ENCODE data around the gene SCUBE2.
A peak's percentile ranks its signal among the peaks of the same experiment; 100 is the strongest.
"Not testable (repeated sequence)": the region's sequence is repeated elsewhere in the genome, so short reads cannot be mapped to it uniquely, and the experiment has no call there.

The SCUBE2 gene

DNA sequence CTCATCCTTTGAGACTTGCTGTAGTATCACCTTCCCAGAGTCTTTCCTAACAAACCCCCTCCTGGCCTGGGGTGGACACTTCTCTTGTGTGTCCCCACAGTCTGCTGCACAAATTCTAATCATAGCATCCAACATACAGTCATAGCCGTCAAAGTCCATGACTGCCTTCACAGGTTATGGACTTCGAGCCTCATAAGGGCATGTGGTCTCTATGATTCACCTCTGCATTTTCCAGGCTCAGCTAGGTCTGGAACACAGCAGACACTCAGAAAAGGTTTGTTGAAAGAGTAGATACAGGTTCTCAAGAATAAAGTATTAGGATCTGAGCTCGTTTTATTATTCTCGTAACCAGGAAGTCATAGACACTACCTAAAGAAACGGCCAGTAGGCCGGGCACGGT is 13.2 kb upstream of the SCUBE2 start:
- ATAC-seq: no peak
- no peak for DNase-seq

DNA sequence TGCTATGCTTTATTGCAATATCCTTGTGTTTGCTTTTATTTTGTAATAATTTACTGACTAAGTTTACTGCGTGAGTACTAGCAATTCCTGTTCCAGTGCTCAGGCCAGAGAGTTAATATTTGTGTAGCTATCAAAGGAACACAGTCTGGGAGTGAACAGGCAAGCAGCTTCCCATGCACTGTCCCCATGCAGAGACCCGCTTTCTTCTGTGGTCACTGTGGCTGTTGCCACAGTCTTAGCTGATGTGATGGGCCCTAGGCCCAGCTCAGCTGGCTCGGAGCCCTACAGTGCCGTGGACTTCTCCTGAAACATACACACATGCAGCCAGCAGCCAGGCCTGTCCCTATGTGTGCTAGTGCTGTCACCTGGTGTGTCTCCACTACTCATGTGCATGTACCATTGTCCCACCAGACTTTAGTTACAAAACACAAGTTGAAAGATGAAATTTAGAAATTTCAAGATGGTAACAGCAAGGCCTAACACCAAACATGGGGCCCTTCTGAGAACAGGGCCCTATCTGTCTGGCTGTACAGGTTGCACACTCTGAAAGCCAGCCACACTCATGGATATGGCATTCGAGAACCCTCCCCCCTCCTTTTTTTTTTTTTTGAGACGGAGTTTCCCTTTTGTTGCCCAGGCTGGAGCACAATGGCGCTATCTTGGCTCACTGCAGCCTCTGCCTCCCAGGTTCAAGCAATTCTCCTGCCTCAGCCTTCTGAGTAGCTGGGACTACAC is 12.3 kb upstream of the SCUBE2 start:
- no peak for DNase-seq
- ATAC-seq: no peak

DNA sequence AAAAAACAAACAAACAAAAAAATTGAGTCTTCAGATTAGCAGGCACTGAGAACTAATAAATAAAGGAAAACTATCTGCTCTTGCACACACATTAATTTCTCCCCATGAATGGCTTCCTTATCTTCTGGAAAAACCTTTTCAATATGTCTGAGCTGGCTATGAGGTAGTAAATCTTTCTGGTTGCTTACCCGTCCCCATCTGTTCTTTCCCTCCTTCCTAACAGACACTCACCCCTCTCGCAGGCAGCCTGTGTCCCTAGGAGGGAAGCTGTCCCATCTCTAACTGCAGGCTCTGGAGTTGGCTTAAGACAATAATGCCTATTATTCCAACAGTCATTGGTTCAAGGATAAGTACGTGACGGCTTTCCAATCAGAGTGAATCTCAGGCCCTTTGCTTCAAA is 8.2 kb upstream of the SCUBE2 start:
- DNase-seq (no peak), ATAC-seq (no peak)

DNA sequence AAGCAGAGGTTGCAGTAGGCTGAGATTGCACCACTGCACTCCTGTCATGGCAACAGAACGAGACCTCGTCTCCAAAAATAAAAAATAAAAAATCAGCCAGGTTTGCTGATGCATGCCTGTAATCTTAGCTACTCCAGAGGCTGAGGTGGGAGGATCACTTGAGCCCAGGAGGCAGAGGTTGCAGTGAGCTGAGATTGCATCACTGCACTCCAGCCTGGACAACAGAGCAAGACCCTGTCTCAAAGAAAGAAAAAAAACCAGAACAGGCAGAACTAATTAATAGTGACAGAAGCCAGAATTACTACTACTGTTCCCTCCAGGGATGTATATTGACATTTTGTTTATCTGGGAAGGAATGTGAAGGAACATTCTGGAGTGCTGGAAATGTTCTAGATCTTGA is 7.1 kb upstream of the SCUBE2 start:
- not testable (repeated sequence) for ATAC-seq

DNA sequence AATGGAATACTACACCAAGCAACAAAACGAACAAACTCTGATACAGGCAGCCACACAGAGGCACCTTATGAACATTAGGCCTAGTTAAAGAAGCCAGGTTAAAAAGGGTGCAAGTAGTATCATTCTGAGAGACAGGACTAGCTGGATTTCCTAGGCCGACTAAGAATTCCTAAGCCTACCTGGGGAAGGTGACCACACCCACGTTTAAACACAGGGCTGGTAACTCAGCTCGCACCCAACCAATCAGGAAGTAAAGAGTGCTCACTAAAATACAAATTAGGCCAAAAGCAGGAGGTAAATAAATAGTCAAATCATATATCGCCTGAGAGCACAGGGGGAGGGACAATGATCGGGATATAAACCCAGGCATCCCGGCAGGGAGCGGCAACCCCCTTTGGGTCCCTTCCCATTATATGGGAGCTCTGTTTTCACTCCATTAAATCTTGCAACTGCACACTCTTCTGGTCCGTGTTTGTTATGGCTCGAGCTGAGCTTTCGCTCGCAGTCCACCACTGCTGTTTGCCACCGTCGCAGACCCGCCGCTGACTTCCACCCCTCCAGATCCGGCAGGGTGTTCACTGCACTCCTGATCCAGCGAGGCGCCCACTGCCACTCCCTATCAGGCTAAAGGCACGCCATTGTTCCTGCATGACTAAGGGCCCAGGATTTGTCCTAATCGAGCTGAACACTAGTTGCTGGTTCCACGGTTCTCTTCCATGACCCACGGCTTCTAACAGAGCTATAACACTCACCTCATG is 6.0 kb upstream of the SCUBE2 start:
- not testable (repeated sequence) for ATAC-seq, DNase-seq

More for the DNA sequence above, 7.1 kb upstream of the SCUBE2 start:
- DNase-seq: not testable (repeated sequence)

DNA sequence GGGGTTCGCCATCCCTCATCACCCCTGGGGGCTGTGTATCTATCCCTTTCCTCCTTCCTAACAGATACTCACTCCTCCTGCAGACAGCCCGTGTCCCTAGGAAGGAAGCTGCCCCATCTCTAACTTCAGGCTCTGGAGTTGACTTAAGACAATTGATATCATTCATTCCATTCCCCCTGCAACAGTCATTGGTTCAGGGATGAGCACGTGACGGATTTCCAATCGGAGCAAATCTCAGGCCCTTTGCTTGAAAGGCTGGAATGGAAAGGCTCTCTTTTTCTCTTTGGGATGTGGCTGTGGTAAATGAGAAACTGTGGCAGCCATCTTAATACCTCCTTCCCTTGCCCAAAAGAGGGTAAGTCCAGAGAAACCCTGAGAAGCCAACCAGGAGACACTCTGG is 5.0 kb upstream of the SCUBE2 start:
- ATAC-seq (no peak), DNase-seq (no peak)

DNA sequence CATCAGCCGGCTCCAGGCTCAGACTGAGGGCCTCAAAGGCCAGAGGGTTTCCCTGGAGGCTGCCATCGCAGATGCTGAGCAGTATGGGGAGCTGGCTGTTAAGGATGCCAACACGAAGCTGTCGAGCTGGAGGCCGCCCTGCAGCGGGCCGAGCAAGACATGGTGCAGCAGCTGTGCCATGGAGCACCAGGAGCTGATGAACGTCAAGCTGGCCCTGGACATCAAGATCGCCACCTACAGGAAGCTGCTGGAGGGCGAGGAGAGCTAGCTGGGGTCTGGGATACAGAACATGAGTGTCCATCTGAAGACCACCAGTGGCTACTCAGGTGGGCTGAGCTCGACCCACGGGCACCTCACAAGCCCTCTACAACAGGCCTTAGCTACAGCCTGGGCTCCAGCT is 4.0 kb upstream of the SCUBE2 start:
- no peak for ATAC-seq
- peak; percentile 27 for DNase-seq

DNA sequence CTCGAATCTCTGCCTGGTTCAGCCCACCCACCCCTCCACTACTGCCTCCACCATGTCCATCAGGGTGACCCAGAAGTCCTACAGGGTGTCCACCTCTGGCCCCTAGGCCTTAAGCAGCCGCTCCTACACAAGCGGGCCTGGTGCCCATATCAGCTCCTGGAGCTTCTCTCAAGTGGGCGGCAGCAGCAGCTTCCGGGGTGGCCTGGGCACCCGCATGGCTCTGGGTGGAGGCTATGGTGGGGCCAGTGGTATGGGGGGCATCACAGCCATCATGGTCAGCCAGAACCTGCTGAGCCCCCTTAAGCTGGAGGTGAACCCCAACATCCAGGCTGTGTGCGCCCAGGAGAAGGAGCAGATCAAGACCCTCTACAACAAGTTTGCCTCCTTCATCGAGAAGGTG is 3.0 kb upstream of the SCUBE2 start:
- DNase-seq (no peak), ATAC-seq (no peak)

DNA sequence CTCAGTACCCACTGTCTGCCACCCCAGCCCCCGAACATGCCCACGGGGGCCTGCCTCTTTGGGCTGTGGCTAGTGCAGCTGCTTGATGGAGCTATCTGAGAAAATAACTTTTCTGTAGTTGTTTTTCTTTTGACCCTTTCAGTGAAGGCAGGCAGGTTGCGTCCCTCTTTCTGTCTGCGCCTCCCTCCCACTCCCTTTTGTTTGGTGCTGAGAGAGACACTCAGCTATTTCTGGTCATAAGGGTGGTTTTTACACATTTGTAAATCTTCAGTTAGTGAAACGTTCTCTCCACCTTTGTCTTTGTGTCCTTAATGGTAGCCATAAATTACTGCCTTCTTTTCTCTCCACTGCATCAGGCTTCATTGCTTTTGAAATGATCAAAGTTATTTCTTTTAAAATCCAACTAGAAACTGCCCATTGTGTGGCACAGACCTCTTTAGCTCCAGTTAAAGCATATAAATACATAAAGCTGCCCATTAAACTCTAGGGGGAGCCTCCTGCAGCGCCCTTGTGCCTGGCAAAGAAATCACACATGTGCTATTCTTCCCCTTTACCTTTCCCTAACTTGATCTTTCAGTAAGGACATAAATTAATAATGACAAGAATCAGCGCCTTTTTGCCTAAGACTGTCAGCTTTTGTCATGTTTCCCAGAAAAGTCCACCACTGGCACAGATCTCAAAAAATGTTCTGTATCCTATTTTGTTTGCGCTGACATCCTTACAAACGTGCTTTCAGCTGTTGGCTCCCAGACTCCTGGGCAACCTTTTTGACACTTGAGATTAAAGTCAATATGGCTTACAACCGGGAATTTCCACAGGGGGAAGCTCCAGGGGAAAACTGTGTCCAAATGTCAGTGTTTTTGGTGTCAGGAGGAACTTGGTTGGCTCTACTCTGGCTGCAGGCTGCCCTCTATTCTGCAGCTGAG is 1.7 kb upstream of the SCUBE2 start:
- ATAC-seq (no peak), DNase-seq (no peak)

DNA sequence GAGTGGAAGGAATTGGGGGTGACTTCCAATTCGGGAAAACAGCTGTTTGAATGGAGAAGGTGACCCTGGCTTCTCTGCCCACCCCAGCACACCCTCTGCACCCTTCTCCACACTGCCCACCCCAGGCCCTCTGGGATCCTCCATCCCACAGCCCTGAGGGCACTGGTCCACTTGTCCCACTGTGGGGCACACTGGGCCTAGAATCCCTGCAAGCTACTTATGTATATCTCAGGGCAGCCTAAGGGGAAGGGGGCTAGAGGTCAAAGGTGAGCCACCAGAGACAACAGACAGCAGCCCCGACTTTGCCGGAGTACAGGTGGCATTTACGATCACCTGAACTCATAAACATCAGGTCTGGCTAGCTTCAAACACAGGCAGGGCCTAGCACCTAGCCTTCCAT is 673 bp upstream of the SCUBE2 start:
- no peak for DNase-seq

DNA sequence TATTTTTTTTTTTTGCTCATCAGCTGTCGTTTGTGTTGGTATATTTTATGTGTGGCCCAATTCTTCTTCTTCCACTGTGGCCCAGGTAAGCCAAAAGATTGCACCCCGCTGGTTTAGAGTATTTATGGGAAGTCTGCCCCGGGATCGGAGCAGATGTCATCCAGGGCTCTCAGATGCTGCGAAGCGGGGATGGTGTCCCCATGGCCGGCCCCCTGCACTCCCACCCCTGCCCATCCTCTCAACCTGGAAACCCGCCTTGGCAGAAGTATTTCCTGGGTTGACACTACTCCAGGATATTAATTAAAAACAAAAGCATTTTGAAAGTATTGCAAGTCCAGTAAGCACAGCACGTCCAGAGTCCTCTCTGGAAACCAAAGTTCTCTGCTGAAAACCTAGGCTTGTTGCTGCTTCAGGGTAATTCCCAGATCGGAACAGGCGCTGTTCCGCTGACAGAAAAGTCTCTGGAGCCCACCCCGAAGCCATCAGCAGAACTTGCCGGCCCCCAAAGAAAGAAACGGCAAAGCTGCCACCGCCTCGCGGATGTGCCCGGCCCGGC is 833 bp downstream of the SCUBE2 start:
- no peak for ATAC-seq
- no peak for DNase-seq

More for the DNA sequence above, 673 bp upstream of the SCUBE2 start:
- no peak for ATAC-seq

DNA sequence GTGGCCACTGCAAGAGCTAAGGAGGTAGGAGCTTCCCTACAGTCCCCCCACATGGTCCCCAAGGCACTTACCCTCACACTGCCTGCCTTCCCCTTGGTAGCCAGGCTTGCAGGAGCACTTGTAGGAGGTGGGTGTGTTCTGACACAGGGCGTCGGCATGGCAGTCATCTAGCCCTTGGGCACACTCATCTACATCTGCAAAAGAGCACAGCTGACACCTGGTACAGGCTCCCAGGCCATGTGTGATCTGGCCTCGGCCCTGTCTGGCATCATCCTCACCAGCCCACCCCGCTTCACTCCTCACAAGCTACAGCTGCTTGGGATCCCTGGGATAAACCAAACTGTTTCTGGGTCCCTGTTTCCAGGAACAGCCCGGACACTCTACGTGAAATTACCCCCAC is 1.8 kb downstream of the SCUBE2 start:
- no peak for DNase-seq
- no peak for ATAC-seq

DNA sequence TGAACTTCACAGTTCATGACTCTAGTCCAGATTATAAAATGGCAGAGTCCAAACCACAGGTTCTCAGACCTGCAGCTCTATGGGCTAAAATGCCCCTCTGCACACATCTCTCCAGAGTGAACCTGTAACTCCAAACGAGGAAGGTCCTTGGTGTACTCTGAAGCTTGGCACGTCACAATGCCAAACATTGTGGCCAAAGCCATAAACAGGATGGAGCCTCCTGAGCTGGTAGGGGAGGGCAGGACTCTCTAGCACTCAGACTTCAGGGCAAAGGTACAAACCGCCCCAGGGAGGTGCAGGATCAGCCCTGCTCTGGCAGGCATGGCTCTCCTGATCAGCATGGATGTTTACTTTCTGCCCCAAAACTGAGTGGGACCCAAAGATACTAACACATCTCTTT is 2.3 kb downstream of the SCUBE2 start:
- DNase-seq (no peak), ATAC-seq (no peak)

DNA sequence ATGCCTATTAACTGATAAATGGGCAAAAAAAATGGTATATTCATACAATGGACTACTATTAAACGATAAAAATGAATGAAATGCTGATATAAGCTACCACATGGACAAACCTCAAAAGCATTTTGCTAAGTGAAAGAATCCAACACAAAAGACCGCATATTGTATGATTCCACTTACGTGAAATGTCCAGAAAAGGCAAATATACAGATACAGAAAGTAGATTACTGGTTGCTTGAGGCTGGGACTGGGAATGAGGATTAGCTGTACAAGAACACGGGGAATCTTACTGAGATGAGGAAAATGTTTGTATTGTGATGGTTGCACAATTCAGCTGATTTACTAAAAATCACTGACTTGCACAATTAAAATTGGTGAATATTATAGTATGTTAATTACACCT is 8.8 kb downstream of the SCUBE2 start:
- no peak for ATAC-seq
- DNase-seq: no peak

DNA sequence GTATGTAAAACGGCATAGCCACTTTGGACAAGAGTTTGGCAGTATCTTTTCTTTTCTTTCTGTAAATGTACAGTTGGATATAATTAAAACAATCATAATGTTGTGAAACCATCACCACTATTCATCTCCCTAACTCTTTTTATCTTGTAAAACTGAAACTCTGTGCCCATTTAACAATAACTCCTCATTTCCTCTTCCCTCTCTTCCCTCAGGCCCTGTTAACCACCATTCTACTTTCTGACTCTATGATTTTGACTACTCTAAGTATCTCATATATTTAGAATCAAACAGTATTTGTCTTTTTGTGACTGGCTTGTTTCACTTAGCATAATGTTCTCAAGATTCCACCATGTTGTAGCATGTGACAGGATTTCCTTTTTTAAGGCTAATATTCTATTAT is 10.2 kb downstream of the SCUBE2 start:
- DNase-seq (no peak), ATAC-seq (no peak)

DNA sequence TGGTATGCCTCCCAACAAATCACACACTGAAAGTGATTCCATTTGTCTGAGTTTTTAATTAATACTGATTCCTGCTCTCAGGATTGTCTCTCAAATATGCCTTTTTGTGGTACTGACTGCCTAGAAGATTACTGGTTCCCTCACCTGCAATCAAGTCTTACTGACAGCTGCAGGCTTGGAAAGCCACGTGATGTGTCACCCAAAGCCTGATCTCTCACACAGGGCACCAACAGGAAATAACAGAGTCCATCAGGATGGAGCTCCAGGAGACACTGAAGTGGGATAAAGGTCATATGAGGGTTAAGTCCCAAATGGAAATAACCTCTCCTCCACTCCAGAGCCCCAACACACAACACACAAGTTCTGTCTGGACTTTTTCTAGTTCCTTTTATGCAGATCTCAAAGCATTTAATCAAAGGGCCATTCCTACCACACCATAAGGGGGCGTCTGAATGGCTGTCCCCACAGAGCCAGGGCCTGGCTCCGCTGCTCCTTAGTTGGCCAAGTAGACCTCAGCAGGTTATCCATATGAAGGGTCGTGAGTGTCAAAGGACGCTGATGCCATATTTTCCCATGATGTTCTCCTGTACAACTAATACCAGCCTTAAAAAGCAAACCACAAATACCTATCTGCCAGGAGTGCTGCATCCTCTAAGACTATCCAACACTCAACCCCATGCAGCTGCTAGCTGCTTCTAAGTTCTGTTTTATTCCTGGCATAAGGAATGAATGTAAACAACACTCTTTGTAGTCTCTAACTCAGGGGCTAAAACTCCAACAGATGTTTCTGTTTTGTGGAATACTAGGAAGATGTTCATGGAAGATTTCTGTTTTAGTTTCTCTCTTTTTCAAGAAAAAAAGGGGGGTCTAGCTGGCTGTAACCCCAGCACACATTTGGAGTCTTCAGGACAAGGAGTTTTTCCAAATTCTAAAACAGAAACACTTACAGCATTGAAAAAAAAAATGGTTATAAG is 13.0 kb downstream of the SCUBE2 start:
- no peak for DNase-seq
- ATAC-seq: no peak

DNA sequence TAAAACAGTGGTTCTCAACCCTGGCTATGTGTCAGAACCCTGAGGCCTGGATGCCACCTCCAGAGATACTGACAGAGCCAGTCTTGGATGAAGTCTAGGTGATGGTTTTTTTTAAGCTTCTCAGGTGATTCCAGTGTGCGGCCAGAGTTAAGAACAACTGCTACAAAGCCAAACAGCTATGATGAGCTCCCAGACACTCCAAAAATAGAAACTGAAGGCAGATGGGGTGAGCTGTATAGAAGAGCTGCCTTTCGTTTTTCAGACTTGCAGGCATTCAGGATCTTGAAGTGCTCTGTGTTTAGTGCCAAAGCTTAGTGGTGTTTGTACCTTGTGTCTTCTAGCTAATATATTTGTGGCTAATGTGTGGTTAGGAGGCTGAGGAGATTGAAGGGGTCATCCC is 14.2 kb downstream of the SCUBE2 start:
- DNase-seq (no peak), ATAC-seq (no peak)

DNA sequence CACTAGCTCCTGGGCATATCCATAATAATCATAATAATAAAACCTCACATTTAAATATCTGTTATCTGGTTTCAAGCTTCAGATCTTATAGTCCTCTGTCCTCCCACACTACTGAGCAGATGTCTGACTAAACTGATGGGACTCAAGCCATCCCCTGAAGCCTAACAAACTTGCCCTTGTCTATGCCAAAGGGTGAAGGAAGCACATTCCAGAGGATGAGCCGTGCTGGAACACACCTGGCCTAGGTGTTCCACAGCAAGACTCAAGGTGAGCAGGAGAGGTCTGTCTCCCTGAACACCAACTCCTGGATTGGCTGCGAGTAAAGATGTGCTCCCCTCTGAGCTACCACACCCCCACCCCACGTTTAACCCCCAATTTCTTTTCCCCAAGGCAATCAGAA is 14.7 kb downstream of the SCUBE2 start:
- DNase-seq: no peak
- ATAC-seq: no peak

DNA sequence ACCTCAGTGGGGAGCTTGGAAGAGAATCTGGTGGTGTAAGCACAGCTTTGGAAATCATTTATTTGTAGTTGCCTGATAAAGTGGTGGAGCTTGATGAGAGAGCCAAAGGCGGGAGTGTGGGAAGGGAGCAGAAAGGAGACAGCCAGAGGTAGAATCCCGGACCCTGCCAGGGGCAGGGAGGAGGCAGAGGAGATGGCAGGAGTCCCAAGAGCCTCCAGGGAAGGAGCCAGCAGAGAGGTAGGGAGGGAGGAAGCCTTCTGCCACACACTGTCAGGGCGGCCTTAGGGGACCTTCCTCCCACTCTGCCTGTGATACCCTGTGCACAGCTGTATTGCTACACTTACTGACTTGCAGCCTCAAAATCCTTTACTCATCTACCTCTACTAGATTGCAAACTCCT is 15.4 kb downstream of the SCUBE2 start:
- ATAC-seq (no peak), DNase-seq (no peak)

DNA sequence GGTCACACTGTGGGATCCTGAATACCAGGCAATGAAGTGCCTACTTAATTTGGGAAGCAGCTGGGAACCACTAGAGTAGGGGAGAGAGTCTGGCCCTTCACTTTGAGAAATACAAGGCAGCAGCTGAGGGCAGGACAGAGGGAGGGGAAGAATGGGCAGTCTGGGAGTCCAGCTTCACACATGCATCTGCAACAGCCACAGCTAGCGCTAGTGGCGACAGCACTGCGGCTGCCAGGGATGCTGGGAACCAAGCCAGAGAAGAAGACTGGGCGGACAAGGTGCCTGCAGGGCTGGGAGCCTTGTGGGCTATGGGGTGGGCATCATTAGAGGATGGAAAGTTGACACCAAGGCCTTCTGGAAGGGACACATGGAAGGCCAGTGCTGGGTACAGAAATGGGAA is 15.8 kb downstream of the SCUBE2 start:
- no peak for DNase-seq
- ATAC-seq: no peak

DNA sequence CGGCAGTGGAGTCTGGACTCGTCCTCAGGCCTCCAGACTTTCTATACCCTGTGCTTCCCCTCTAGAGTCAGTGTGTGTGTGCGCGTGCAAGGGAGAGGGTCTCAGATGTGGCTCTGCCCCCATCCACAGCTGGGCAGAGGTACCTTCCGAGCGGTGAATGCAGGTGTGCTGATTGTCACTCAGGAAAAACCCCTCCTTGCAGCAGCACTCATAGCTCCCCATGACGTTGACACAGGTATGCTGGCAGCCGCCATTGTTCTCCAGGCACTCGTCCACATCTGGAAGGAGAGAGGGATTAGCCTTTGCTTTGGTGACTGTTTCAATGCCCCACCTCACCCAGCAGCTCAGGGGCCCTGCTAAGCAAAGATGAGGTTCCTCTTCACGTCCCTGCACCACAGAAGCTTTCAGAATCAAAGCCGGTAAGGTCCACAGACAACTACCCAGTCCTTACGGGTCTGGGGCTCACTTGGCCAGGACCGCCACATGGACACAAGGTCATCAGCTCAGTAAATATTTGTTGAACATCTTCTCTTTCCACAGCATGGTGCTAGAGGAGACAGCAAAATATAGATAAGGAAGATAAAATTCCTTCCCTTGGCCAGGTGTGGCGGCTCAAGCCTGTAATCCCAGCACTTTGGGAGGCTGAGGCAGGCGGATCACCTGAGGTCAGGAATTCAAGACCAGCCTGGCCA is 16.9 kb downstream of the SCUBE2 start:
- DNase-seq: no peak
- no peak for ATAC-seq

Data from stimulated activated naive CD8-positive, alpha-beta T cell treated with anti-CD3 and anti-CD28 coated beads, Interleukin-15, Interleukin-2, amounts not matched to agents 100 U/mL and 50 U/mL, for 24 hours (primary cell).